ENCODE results near the gene SAFB2.
A peak's percentile ranks its signal among the peaks of the same experiment; 100 is the strongest.

The SAFB2 gene

GRCh38 chr19:5622465-5623396, at the start of gene SAFB2, which contains the start of gene SAFB:
TSS of gene SAFB2 (minus strand) at chr19:5622776. CDS start at chr19:5622715, 61 bp downstream.
TSS of gene SAFB (plus strand) at chr19:5623083. CDS start at chr19:5623206, 123 bp downstream.
- peak; percentile 96 for DNase-seq

- no peak for DNase-seq
Observed at GRCh38 chr19:5671600-5671999, 49.0 kb upstream of the SAFB2 start.

GRCh38 chr19:5669212-5669611, 46.6 kb upstream of the SAFB2 start:
- no peak for DNase-seq

- no peak for DNase-seq
Observed at GRCh38 chr19:5667751-5668271, 45.2 kb upstream of the SAFB2 start.

- DNase-seq, result no peak
Observed at GRCh38 chr19:5666921-5667610, 44.5 kb upstream of the SAFB2 start.

GRCh38 chr19:5665781-5666513, 43.4 kb upstream of the SAFB2 start:
- DNase-seq, result no peak

GRCh38 chr19:5664515-5664914, 41.9 kb upstream of the SAFB2 start:
- no peak for DNase-seq

- DNase-seq, result no peak
Observed at GRCh38 chr19:5663904-5664303, 41.3 kb upstream of the SAFB2 start.

- DNase-seq, result no peak
Observed at GRCh38 chr19:5661483-5661882, 38.9 kb upstream of the SAFB2 start.

- DNase-seq, result no peak
Observed at GRCh38 chr19:5655412-5655811, 32.8 kb upstream of the SAFB2 start.

- DNase-seq, result no peak
Observed at GRCh38 chr19:5654931-5655330, 32.4 kb upstream of the SAFB2 start.

GRCh38 chr19:5652261-5652660, 29.7 kb upstream of the SAFB2 start:
- DNase-seq, result no peak

- DNase-seq, result no peak
Observed at GRCh38 chr19:5651361-5651760, 28.8 kb upstream of the SAFB2 start.

GRCh38 chr19:5648464-5648863, 25.9 kb upstream of the SAFB2 start:
- DNase-seq, result no peak

GRCh38 chr19:5646703-5647102, 24.1 kb upstream of the SAFB2 start:
- DNase-seq, result no peak

GRCh38 chr19:5645409-5645808, 22.8 kb upstream of the SAFB2 start:
- no peak for DNase-seq

- no peak for DNase-seq
Observed at GRCh38 chr19:5644037-5644436, 21.5 kb upstream of the SAFB2 start.

GRCh38 chr19:5643060-5643459, 20.5 kb upstream of the SAFB2 start:
- DNase-seq, result no peak

- DNase-seq, result no peak
Observed at GRCh38 chr19:5642204-5642603, 19.6 kb upstream of the SAFB2 start.

GRCh38 chr19:5641171-5641570, 18.6 kb upstream of the SAFB2 start:
- DNase-seq, result no peak

- no peak for DNase-seq
Observed at GRCh38 chr19:5637971-5638370, 15.4 kb upstream of the SAFB2 start.

GRCh38 chr19:5635427-5635826, 12.9 kb upstream of the SAFB2 start:
- no peak for DNase-seq

- DNase-seq, result no peak
Observed at GRCh38 chr19:5632657-5633056, 10.1 kb upstream of the SAFB2 start.
